HepG2 (cell line): ENCODE data around the gene MRPL37. TPM values are rescaled to one million over a fixed set of nuclear protein-coding genes. Genes with fewer than 3 reads are reported as not detected.

Experiments
- ATAC-seq: fragments of 200-7000 bp; cut with Tn5 transposase; 3 replicates; pipeline ENCODE4 v1.9.1; 2020; ENCODE audit warnings: mild to moderate bottlenecking, moderate library complexity
- BruUV-seq: library from RNA; stranded (reverse); fragments of 400-500 nt; replicated peaks from 2 replicates; lab custom pipeline; 2021; lab: Mats Ljungman, UMichigan
- CTCF ChIA-PET: fragments of 300-600 bp; formaldehyde crosslinking; extraction: SDS; loops from one replicate; lab custom pipeline; 2021; ENCODE audit warnings: low total read pairs, inconsistent platforms, low intra/inter-chr PET ratio; lab: Yijun Ruan, JAX
- POLR2A ChIA-PET: fragments of 350-600 bp; sonication (Branson Sonifier 250); formaldehyde crosslinking; loops from one replicate; lab custom pipeline; 2020; ENCODE audit warnings: antibody characterized with exemption, inconsistent platforms; lab: Yijun Ruan, JAX
- DNase-seq: peaks from one replicate; pipeline ENCODE4 v3.0.0-alpha.2; 2015; ENCODE audit warnings: low spot score
- FAIRE-seq: peaks from 3 replicates; lab custom pipeline; 2011; peaks lifted over from hg19 to GRCh38; lab: Jason Lieb, UNC
- H2AFZ ChIP-seq: one replicate; pipeline ENCODE4 v1.6.1; 2011; ENCODE audit warnings: low read length, inconsistent platforms
- H3K27ac ChIP-seq: fragments of 300-600 bp; 3 replicates; pipeline ENCODE4 v1.8.0; 2011; ENCODE audit warnings: mixed run types, mild to moderate bottlenecking, mixed read lengths, low read length, inconsistent platforms; ENCODE audit not compliant: insufficient read depth; ENCODE audit errors: extremely low read length
- H3K27me3 ChIP-seq, 2 experiments: fragments of 200-600 bp in 1 of 2; 2 replicates in 1 of 2; 3 replicates in 1 of 2; pipeline versions ENCODE4 v1.6.0 to v1.8.0; 2011; ENCODE audit warnings: low read length in 2 of 2, mild to moderate bottlenecking in 2 of 2, moderate library complexity in 2 of 2, inconsistent platforms in 1 of 2; ENCODE audit not compliant: insufficient read depth in 2 of 2, control insufficient read depth in 1 of 2
- H3K36me3 ChIP-seq, 2 experiments: fragments of 200-600 bp in 1 of 2; replicated peaks in 1 of 2; 2 replicates in 1 of 2; 3 replicates in 1 of 2; pipeline versions ENCODE4 v1.5.1 to v1.8.0; 2011; ENCODE audit warnings: low read length in 2 of 2, inconsistent platforms in 1 of 2; ENCODE audit not compliant: insufficient read depth in 2 of 2, control insufficient read depth in 1 of 2
- H3K4me1 ChIP-seq: 2 replicates; pipeline ENCODE4 v1.5.1; 2012; ENCODE audit warnings: low read length, inconsistent platforms; ENCODE audit not compliant: insufficient read depth
- H3K4me2 ChIP-seq: 2 replicates; pipeline ENCODE4 v1.6.0; 2011; ENCODE audit warnings: low read depth, low read length, inconsistent platforms
- H3K4me3 ChIP-seq, 3 experiments: fragments of 200-600 bp in 1 of 3; sonication (generic), shearing (Covaris generic) in 1 of 3; replicated peaks in 1 of 3; 2 replicates each; pipeline ENCODE4 v1.5.1; 2011 to 2016; ENCODE audit warnings: low read length in 3 of 3, inconsistent platforms in 2 of 3, low read depth in 2 of 3, mild to moderate bottlenecking in 2 of 3, control low read depth in 1 of 3, mixed read lengths in 1 of 3; ENCODE audit not compliant: insufficient read depth in 1 of 3
- H3K79me2 ChIP-seq: one replicate; pipeline ENCODE4 v1.6.1; 2011; ENCODE audit warnings: low read length, inconsistent platforms; ENCODE audit not compliant: insufficient read depth
- H3K9ac ChIP-seq: 2 replicates; pipeline ENCODE4 v1.6.0; 2011; ENCODE audit warnings: mild to moderate bottlenecking, low read depth, low read length, inconsistent platforms; ENCODE audit not compliant: insufficient read depth
- H3K9me3 ChIP-seq: 2 replicates; pipeline ENCODE4 v1.5.1; 2012; ENCODE audit warnings: mild to moderate bottlenecking, low read length
- H4K20me1 ChIP-seq: 2 replicates; pipeline ENCODE4 v1.6.0; 2011; ENCODE audit warnings: inconsistent platforms, mild to moderate bottlenecking, low read length, moderate library complexity; ENCODE audit not compliant: insufficient read depth
- CHD2 ChIP-seq: IDR thresholded peaks from 2 replicates; pipeline ENCODE4 v1.6.1; 2011; ENCODE audit warnings: low read depth, low read length, improper control_type of control experiment
- DPF2 ChIP-seq: sonication (generic); formaldehyde crosslinking; IDR thresholded peaks from 2 replicates; pipeline ENCODE4 v1.4.0; 2020; ENCODE audit warnings: mild to moderate bottlenecking, low read depth, missing genetic modification reagents, borderline replicate concordance
- EP300 ChIP-seq, 3 experiments: sonication (generic) in 1 of 3; formaldehyde crosslinking in 1 of 3; IDR thresholded peaks; 2 replicates each; pipeline versions ENCODE4 v1.5.1 to v1.6.1; 2011 to 2020; ENCODE audit warnings: low read depth in 2 of 3, low read length in 2 of 3, borderline replicate concordance in 1 of 3, improper control_type of control experiment in 1 of 3, mild to moderate bottlenecking in 1 of 3, missing genetic modification reagents in 1 of 3, moderate library complexity in 1 of 3
- MXD3 ChIP-seq: IDR thresholded peaks from 2 replicates; pipeline ENCODE4 v1.6.1; 2016; ENCODE audit warnings: mild to moderate bottlenecking, missing biosample characterization, missing genetic modification reagents
- PRDM4 ChIP-seq: sonication (generic); formaldehyde crosslinking; IDR thresholded peaks from 2 replicates; pipeline ENCODE4 v1.9.0; 2021; ENCODE audit warnings: missing genetic modification reagents, borderline replicate concordance
- ZC3H13 ChIP-seq: sonication (generic); formaldehyde crosslinking; IDR thresholded peaks from 2 replicates; pipeline ENCODE4 v1.8.1; 2023; ENCODE audit warnings: mild to moderate bottlenecking, missing genetic modification reagents, moderate library complexity
- ZNF629 ChIP-seq: sonication (generic); formaldehyde crosslinking; conservative IDR thresholded peaks from 2 replicates; pipeline ENCODE4 v1.5.0; 2020; ENCODE audit warnings: missing genetic modification reagents
- WGBS: methylation state at CpG from one replicate; pipeline ENCODE4 v1.1.6; 2017; ENCODE audit warnings: low lambda C conversion rate; 5-methylcytosine and 5-hydroxymethylcytosine counted together
- in situ Hi-C: cut with HindIII; loops from 2 replicates; pipeline ENCODE4 v1.10.0; 2017; ENCODE audit warnings: low pct_unique_long_range_greater_than_20kb; ENCODE audit not compliant: extremely low pct_ligation_motif_present
- intact Hi-C: fragments of 100-400 bp; cut with micrococcal nuclease; formaldehyde crosslinking; loops from one replicate; pipeline ENCODE4 v1.10.0; 2022; ENCODE audit not compliant: unreplicated experiment
- polyA plus RNA-seq, 8 experiments: library from polyadenylated mRNA; depleted of rRNA in 3 of 8; stranded (reverse) in 7 of 8; unstranded in 1 of 8; fragments of >200 nt; fragmentation: Illumina TruSeq in 4 of 8; extraction: Trizol in 4 of 8; gene quantifications; 2 replicates each; pipeline versions ENCODE4 v1.2.1 to v1.2.3, GENCODE V29; 2011 to 2016; ENCODE audit warnings: low read depth in 4 of 8, missing spikeins in 1 of 8, mixed read lengths in 1 of 8; ENCODE audit not compliant: insufficient read depth in 1 of 8
- total RNA-seq, 5 experiments: library from RNA; depleted of rRNA; stranded (reverse); fragments of >200 nt; fragmentation: Illumina TruSeq; extraction: Trizol; gene quantifications; 2 replicates each; pipeline ENCODE4 v1.2.3, GENCODE V29; 2016; ENCODE audit warnings: low read depth in 1 of 5

MRPL37 gene
- total and polyA plus RNA-seq, 2 of the 13 experiments (the other 11 are each of a cell fraction or from before 2014, with no cell fraction given), result 31.7 to 127 TPM

DNA sequence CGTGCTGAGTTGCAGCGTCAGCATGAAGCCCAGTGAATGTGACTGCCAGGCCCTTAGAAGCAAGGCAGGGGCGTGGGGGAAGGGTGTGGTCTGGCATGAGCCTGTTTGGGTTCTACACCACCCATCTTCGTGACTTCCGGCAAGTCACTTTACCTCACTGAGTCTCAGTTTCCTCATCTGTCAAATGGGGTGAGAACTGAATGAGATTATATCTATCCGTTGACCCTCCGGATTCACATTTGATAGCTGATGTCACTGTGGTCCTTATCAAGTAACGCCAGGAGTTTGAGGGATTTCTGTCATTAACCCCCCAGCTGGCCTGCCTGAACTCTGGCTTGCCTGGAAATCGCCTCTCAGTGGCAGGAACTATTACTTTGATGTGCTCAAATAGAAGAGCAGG is 15.6 kb downstream of the MRPL37 start:
- H3K4me3 ChIP-seq, result no peak overlapping the region
- FAIRE-seq (no peak), DNase-seq (no peak), ATAC-seq (no peak)
- no peak overlapping the region for H3K4me2 ChIP-seq
- no TSS peak for BruUV-seq
- POLR2A ChIA-PET, result no interaction called here
- CTCF ChIA-PET, result no interaction called here
- intact Hi-C loops, result no loop called here
- H4K20me1 ChIP-seq, result no peaks in the 10 kb centered on the region
- peaks cover 17% of the 10 kb centered on the region for H3K4me1 ChIP-seq
- no peak overlapping the region for H3K9ac ChIP-seq
- peaks cover 58 to 93% of the 10 kb centered on the region in 2 experiments for H3K36me3 ChIP-seq
- H3K9me3 ChIP-seq, result no peaks in the 10 kb centered on the region
- 97% methylated on average over 7 of the region's 9 CpGs for WGBS
- H3K79me2 ChIP-seq, result no peaks in the 10 kb centered on the region
- in situ Hi-C loops, result no loop called here
- H3K27me3 ChIP-seq, result no peaks in the 10 kb centered on the region
- no peak overlapping the region for H3K27ac ChIP-seq
- TF ChIP-seq DPF2 (CRISPR knock-in tag) (no peak), CHD2 (no peak), ZC3H13 (CRISPR knock-in tag) (no peak), MXD3 (CRISPR knock-in tag) (no peak), EP300 (IDR thresholded peaks at IDR 0.05; ENCODE audit: low read depth in 2 of 2, low read length in 2 of 2) (no peak), EP300 (CRISPR knock-in tag; IDR thresholded peaks at IDR 0.05; ENCODE audit: borderline replicate concordance) (no peak), PRDM4 (no peak), ZNF629 (CRISPR knock-in tag) (peak; percentile 30; the same call in 1 of the 2 replicates)
- no peak overlapping the region for H2AFZ ChIP-seq
